HUES48 (cell line): ENCODE results near the gene OR8S1.

Experiments
- H3K27ac ChIP-seq: one replicate; pipeline ENCODE4 v1.7.0; 2013; ENCODE audit warnings: low read depth, low read length, inconsistent platforms
- H3K27me3 ChIP-seq: 2 replicates; pipeline ENCODE4 v1.6.1; 2013; ENCODE audit warnings: mild to moderate bottlenecking, low read length; ENCODE audit not compliant: control insufficient read depth, insufficient read depth
- H3K36me3 ChIP-seq: 2 replicates; pipeline ENCODE4 v1.6.1; 2013; ENCODE audit warnings: low read length; ENCODE audit not compliant: control insufficient read depth, insufficient read depth
- H3K4me1 ChIP-seq: 2 replicates; pipeline ENCODE4 v1.6.1; 2013; ENCODE audit warnings: mild to moderate bottlenecking, low read length; ENCODE audit not compliant: control insufficient read depth, insufficient read depth
- H3K4me3 ChIP-seq: 2 replicates; pipeline ENCODE4 v1.5.1; 2013; ENCODE audit warnings: mild to moderate bottlenecking, low read depth, low read length
- H3K9ac ChIP-seq: 2 replicates; pipeline ENCODE4 v1.6.1; 2013; ENCODE audit warnings: mild to moderate bottlenecking, low read depth, low read length, moderate library complexity
- H3K9me3 ChIP-seq: 2 replicates; pipeline ENCODE4 v1.6.1; 2013; ENCODE audit warnings: low read length; ENCODE audit not compliant: control insufficient read depth, insufficient read depth

Gene OR8S1

DNA sequence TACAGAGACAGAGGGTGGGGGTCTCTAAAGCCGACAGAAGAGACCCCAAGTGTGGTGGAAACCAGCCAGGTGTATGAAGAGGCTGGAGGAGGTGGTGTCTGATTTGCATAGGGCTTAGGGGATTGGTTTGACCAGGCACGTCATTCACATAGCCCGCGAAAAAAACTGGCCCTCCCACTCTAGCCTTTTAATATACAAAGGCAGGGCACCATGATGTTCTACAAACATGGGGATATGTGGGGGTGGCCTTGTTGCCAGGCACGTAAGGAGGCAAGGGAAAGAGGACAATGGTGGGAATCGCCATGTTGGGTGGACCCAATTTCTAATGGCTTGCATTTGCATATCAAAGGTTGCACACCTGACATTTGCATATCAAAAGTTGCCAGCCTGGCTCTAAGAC lies 31.2 kb downstream of the OR8S1 start:
- Histone ChIP-seq H3K4me3 (no peak overlapping the region; the same call in 1 of the 2 replicates), H3K4me1 (peaks cover 11% of the 10 kb centered on the region), H3K27ac (no peak overlapping the region), H3K27me3 (no peaks in the 10 kb centered on the region), H3K9ac (no peak overlapping the region), H3K9me3 (no peaks in the 10 kb centered on the region; the same call in 1 of the 2 replicates), H3K36me3 (no peaks in the 10 kb centered on the region)

DNA sequence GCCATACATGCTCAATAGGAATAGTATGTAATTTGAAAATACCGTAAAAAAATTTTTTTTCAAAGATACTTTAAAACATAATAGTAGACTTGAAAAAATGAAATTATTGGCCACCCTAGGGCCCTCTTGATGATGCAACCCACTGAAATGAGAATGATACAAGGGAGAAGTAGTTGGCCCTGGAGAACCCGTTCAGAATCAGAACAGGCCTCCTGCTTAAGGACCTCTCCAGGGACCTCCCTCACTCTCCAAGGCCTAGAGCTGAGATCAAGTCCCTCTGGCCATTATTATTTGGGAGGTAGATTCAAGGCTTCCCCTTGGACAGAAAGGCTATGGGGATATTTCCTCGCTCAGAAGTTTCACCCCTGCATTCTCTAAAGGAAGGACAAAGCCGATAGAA lies 32.5 kb downstream of the OR8S1 start:
- Histone ChIP-seq H3K27me3 (no peaks in the 10 kb centered on the region), H3K9me3 (no peaks in the 10 kb centered on the region), H3K9ac (no peak overlapping the region), H3K4me3 (no peak overlapping the region), H3K4me1 (peaks cover 11% of the 10 kb centered on the region), H3K36me3 (no peaks in the 10 kb centered on the region), H3K27ac (no peak overlapping the region)

DNA sequence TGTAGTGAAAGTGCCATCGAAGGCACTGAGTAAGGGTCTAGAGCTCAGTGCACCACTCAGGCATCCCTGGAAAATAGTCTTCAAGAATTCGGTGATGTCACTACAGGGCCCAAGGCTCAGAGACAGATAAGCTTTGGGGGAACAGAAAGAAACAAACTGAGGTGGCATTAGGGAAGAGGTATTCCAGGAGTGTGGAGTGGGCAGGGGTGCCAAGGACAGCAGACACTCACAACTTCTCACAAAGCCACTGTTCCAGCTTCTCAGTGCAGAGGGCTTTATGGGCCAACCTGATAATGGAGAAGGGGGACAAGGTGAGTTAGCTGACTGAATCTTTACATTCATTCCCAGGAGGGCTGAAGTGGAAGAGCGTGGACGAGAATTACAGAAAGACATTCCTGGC lies 42.3 kb downstream of the OR8S1 start:
- Histone ChIP-seq H3K4me1 (no peaks in the 10 kb centered on the region), H3K9me3 (no peaks in the 10 kb centered on the region), H3K27ac (no peak overlapping the region), H3K9ac (no peak overlapping the region), H3K4me3 (no peak overlapping the region), H3K36me3 (no peaks in the 10 kb centered on the region), H3K27me3 (no peaks in the 10 kb centered on the region)

DNA sequence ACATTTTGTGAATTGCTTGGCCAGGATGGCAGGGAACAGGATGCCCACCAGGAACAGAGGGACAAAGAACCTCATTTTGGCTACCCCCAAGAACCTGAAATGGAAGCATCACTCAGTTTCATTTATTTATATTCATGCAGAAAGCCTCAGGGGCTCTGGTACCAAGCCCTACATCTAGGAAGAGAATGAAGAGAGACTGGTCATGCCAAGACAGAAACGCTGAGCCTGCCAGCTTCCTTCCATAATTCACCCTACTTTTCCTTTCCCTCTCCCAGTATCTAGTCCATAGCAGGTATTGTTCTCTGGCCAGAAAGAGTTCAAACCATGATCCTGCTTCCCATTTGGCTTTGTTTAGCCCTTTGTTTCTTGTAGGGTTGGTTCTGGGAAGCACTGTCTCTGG lies 44.5 kb downstream of the OR8S1 start, which contains the start of gene LALBA:
TSS of gene LALBA (minus strand) at position 101 of the 400 bp plus-strand sequence. CDS start at position 75, 26 bp downstream.
- Histone ChIP-seq H3K9ac (no peak within 1 kb of the TSS), H3K36me3 (no peaks in the 10 kb centered on the region), H3K4me3 (no peak within 1 kb of the TSS), H3K27me3 (no peaks in the 10 kb centered on the region), H3K9me3 (no peaks in the 10 kb centered on the region), H3K27ac (no peak within 1 kb of the TSS), H3K4me1 (no peaks in the 10 kb centered on the region)

DNA sequence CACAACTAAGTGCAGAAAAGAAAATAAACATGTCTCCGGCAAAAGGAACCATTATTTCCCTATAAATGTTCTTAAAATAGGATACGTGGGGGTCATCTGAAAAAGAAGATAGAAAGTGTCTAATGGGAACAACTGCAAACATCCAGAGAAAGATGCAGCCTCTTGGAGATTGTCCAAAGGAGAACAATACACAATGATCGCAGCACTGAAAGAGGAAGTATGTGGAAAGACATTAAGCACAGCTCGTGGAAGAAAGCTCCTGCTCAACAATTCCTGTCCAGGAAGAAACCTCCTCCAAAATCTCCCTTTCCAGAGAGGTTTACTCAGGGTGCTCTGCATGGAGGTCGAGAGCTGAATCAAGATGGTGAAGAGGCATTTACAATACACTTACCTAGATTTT lies 46.9 kb downstream of the OR8S1 start:
- H3K27ac ChIP-seq = no peak overlapping the region
- H3K4me3 ChIP-seq = no peak overlapping the region
- no peaks in the 10 kb centered on the region for H3K36me3 ChIP-seq
- H3K4me1 ChIP-seq = no peaks in the 10 kb centered on the region
- H3K27me3 ChIP-seq = no peaks in the 10 kb centered on the region
- H3K9me3 ChIP-seq = no peaks in the 10 kb centered on the region
- no peak overlapping the region for H3K9ac ChIP-seq
